AG09319 (cell line): Measurements from ENCODE around the gene TEX53.

Source experiments
- DNase-seq: peaks from one replicate; pipeline ENCODE4 v3.0.0-alpha.2; 2010; ENCODE audit warnings: low read depth; ENCODE audit errors: extremely low read depth
- TF ChIP-seq, protein P1 (sequence below): IDR thresholded peaks from 2 replicates; pipeline ENCODE4 v1.5.1; 2011; ENCODE audit warnings: low read depth, mild to moderate bottlenecking, inconsistent platforms, low read length, moderate library complexity

Gene TEX53

DNA sequence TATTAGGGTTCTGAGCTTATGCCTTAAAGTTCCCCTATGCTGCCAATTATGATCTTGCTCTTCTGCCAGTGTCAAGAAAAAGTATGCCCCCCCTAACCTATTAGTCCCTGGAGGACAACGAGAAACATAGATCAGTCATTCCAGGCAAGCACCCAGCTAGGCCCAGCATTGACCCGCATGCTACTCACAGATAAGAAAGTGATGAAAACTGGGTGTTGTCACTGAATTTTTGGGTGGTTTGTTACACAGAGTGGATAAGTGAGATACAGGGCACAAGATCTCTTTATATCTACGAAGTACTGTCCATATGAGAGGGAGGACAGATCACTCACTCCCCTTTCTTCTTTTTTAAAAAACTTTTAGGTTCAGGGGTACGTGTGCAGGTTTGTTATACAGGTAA lies 30.8 kb upstream of the TEX53 start:
- no peak for DNase-seq
- TF ChIP-seq, protein P1, sequence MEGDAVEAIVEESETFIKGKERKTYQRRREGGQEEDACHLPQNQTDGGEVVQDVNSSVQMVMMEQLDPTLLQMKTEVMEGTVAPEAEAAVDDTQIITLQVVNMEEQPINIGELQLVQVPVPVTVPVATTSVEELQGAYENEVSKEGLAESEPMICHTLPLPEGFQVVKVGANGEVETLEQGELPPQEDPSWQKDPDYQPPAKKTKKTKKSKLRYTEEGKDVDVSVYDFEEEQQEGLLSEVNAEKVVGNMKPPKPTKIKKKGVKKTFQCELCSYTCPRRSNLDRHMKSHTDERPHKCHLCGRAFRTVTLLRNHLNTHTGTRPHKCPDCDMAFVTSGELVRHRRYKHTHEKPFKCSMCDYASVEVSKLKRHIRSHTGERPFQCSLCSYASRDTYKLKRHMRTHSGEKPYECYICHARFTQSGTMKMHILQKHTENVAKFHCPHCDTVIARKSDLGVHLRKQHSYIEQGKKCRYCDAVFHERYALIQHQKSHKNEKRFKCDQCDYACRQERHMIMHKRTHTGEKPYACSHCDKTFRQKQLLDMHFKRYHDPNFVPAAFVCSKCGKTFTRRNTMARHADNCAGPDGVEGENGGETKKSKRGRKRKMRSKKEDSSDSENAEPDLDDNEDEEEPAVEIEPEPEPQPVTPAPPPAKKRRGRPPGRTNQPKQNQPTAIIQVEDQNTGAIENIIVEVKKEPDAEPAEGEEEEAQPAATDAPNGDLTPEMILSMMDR = no peak

DNA sequence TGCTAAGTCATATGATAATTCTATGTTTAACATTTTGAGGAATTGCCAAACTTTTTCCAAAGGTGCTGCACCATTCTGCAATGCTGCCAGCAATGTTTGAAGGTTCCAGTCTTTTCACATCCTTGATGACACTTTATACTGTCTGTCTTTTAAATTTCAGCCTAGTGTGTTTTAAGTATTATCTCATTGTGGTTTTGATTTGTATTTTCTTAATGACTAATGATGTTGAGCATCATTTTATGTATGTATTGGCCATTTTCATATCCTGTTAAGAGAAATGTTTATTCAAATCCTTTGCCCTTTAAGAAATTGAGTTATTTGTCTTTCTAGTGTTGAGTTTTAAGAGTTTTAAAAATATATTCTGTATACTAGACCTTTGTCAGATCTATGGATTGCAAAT lies 29.4 kb upstream of the TEX53 start:
- DNase-seq = no peak
- TF ChIP-seq, protein P1 = no peak

GRCh38 chr9:114685951-114686350 lies 28.3 kb upstream of the TEX53 start:
- DNase-seq = no peak

DNA sequence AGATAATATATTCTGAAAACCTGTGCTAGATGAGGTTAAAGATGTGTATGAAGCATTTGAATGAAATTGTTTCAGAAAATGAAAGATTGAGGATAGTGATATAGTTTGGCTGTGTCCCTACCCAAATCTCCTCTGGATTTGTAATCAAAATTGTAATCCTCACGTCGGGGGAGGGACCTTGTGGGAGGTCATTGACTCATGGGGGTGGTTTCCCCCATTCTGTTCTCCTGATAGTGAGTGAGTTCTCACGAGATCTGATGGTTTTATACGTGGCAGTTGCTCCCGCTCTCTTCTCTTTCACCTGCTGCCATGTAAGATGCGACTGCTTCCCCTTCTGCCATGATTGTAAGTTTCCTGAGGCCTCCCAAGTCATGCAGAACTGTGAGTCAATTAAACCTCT lies 26.4 kb upstream of the TEX53 start:
- TF ChIP-seq, protein P1 = no peak
- DNase-seq = no peak

More at GRCh38 chr9:114685951-114686350, 28.3 kb upstream of the TEX53 start:
- TF ChIP-seq, protein P1 = no peak

GRCh38 chr9:114682846-114683245 lies 25.2 kb upstream of the TEX53 start:
- TF ChIP-seq, protein P1 = no peak
- no peak for DNase-seq

DNA sequence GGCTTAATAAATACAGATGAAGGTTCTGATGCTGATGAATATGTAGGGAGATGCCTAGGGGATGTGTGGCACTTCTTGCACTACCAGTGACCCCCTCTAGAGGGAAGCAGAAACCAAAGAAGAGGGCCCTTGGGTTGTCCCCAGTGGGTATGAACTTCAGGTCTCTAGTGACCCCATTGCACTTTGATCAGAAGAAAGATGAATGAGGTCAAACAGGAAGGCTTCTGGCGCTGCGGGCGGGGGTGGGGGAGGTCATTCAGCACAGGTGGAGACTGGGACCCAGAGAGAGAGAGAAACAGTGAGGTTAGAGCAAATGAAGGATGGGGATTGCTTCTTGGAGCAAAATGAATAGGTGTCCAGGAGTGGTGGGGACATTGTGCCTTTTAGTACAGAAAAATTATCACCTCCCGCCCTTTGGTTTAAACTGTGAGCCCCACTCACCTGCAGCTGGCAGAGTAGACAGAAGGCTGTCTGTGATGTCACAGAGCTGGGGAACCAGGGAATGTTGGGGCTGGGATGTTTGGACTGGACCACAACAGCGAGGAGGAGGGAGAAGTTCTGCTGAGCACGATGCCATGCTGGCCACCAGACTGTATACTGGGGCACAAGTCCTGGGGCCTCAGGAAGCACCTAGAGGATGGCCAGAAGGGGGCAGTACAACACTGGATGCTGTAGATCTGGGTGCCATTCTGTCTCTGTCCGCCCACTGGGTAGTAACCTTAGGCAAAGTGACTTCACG lies 24.2 kb upstream of the TEX53 start, which contains the start of gene TEX48:
Gene TEX48 (minus strand): TSS at position 599 of the 739 bp plus-strand sequence. CDS start 10,469 bp downstream, outside the sequence.
- TF ChIP-seq, protein P1 = peak; percentile 79
- DNase-seq = peak; percentile 43

DNA sequence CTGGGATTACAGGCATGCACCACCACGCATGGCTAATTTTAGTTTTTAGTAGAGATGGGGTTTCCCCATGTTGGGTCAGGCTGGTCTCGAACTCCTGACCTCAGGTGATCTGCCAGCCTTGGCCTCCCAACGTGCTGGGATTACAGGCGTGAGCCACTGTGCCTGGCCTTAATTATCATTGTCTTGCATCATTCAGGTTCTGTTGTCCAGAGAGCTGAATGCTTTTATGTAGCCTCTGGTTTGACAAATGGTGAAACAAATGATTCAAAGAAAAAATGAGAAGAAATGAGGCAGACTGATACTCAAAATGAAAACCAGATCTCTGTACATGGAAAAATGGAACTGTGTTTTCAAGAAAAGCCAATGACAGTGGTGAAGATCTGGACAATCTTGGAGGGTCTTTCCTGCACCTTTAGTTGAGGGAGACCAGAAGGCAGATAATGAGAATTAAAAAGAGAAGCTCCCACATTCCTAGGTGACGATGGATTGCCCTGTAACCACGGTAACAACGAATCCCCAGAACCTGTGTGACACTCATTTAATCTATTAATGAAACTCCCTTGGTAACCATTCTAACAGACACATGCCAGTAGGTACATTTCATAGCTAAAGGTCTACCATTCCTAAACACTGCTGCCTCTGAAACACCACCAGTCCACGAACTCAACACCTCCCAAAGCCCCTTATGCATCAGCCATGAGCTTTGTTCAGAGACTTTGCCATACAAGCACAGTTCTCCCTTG lies 22.8 kb upstream of the TEX53 start:
- TF ChIP-seq, protein P1 = no peak
- no peak for DNase-seq
